ENCODE results near the gene AMMECR1L.
"Not testable (repeated sequence)": the region's sequence is repeated elsewhere in the genome, so short reads cannot be mapped to it uniquely, and the experiment has no call there.

AMMECR1L gene

DNA sequence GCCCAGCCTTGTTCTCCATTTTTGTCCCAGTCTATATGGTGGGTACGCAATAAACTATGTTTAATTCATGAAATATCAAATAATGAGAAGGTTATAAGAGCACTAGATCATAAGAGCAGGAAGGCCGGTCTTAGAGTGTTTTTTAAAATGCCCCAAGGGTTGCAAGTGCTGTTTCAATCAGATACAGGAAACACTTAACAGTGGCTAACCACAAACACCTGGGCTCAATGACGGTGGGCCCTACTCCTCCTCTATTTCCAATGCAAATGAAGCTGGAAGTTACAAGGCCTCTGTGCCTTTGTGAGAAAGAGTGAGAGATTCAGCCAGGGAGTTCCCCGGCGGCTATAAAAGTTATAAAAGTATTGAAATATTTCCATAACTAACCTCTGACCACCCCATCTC, 55.9 kb downstream of the AMMECR1L start:
- peak; percentile 40 to 46 for DNase-seq

DNA sequence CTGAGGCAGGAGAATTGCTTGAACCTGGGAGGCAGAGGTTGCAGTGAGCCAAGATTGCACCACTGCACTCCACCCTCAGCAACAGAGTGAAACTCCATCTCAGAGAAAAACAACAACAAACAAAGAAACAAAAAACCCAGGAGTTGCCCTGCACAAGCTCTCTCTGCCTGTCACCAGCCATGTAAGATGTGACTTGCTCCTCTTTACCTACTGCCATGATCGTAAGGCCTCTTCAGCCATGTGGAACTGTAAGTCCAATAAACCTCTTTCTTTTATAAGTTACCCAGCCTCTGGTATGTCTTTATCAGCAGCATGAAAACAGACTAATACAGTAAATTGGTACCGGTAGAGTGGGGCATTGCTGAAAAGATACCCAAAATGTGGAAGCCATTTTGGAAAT, 59.0 kb downstream of the AMMECR1L start:
- DNase-seq, result not testable (repeated sequence)

GRCh38 chr2:127826047-127826446, 59.7 kb downstream of the AMMECR1L start:
- no peak for DNase-seq

DNA sequence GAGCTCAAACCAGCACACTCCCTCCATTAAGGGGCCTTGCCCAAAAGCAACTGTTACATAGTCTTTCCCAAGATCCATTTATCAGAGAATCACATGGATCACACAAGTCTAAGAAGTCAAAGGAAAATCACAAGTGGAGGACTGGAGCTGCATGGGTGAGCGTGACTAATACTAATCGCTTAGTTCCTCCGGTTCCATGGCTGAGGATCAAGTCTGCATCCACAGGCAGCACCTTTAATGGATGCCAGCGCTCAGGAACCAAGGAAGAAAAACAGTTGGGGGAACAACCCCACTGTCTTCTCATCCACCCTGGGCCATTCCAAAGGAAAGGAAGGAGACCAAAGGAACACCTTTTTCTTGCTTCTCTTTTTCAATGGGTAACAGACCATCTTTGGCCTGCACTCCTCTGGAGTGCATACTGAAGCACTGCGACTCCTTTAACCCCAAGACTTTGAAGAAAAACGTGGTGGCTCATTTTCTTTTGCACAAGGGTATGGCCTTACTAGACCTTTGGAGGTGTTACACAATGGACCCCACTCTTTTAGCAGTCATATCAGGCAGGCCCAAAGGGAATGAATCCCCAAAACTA, 65.6 kb downstream of the AMMECR1L start:
- no peak for DNase-seq

GRCh38 chr2:127818794-127819425, 66.8 kb downstream of the AMMECR1L start:
- no peak for DNase-seq

GRCh38 chr2:127818241-127818640, 67.5 kb downstream of the AMMECR1L start:
- DNase-seq, result no peak

DNA sequence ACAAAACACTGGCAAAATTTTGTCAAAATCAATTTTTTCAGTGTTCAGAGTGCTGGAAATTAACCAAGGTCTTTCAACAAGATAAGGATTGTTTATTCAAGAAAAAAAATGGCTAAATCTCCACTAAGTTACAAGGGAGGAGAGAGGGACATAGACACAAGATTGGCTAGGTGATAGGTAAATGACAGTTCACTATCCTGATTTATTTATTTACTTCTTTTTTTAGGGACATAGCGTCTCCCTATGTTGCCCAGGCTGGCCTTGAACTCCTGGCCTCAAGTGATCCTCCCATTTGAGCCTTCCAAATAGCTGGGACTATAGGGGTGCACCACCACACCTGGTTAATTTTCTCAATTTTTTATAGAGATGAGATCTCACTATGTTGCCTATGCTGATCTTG, 71.1 kb downstream of the AMMECR1L start:
- no peak for DNase-seq

GRCh38 chr2:127812441-127812840, 73.3 kb downstream of the AMMECR1L start:
- not testable (repeated sequence) for DNase-seq
